Muscle of leg (tissue), 16 donors: ENCODE data around the gene CHIC1. TPM values are rescaled to one million over a fixed set of nuclear protein-coding genes. Genes with fewer than 3 reads are reported as not detected.
"Not testable (repeated sequence)": the region's sequence is repeated elsewhere in the genome, so short reads cannot be mapped to it uniquely, and the experiment has no call there.

Source experiments
- DNase-seq: peaks from one replicate; pipeline ENCODE4 v3.0.0; 2013
- H3K27ac ChIP-seq: one replicate; pipeline ENCODE4 v1.5.1; 2013; ENCODE audit warnings: mild to moderate bottlenecking, low read length, control low read depth
- H3K27me3 ChIP-seq: one replicate; pipeline ENCODE4 v1.6.1; 2013; ENCODE audit warnings: low read length; ENCODE audit not compliant: control insufficient read depth, insufficient read depth
- H3K36me3 ChIP-seq: one replicate; pipeline ENCODE4 v1.6.1; 2013; ENCODE audit warnings: low read length; ENCODE audit not compliant: control insufficient read depth, insufficient read depth
- H3K4me1 ChIP-seq: one replicate; pipeline ENCODE4 v1.6.1; 2013; ENCODE audit warnings: low read length; ENCODE audit not compliant: control insufficient read depth, insufficient read depth
- H3K4me3 ChIP-seq: one replicate; pipeline ENCODE4 v1.5.1; 2013; ENCODE audit warnings: low read length, control low read depth
- H3K9me3 ChIP-seq: replicated peaks from 2 replicates; pipeline ENCODE4 v1.6.1; 2013; ENCODE audit warnings: low read depth, low read length; ENCODE audit not compliant: control insufficient read depth
- WGBS: methylation state at CpG from one replicate; pipeline ENCODE4 v1.1.5; 2013; ENCODE audit warnings: missing lambda C conversion rate; ENCODE audit not compliant: insufficient coverage; 5-methylcytosine and 5-hydroxymethylcytosine counted together
- long read RNA-seq, 11 donors: transcript quantifications; one replicate each; lab custom pipeline, GENCODE V29; 2026
- polyA plus RNA-seq, 8 donors: library from polyadenylated mRNA; unstranded; fragments of 120-200 nt; gene quantifications; one replicate each; pipeline versions ENCODE4 v1.2.1 to v1.2.3, GENCODE V29; 2013; ENCODE audit warnings: inconsistent platforms in 1 of 8, low replicate concordance in 1 of 8; ENCODE audit not compliant: insufficient read length in 8 of 8, insufficient read depth in 1 of 8
- total RNA-seq: library from RNA; stranded (reverse); fragments of 120-200 nt; gene quantifications from one replicate; pipeline ENCODE4 v1.2.4, GENCODE V29; 2013

Gene CHIC1
- total RNA-seq (9.0 TPM), polyA plus RNA-seq (1 to 10 TPM; 5.7 to 8.6 (median 7.4) TPM)
- long read RNA-seq, donor 1: 0 reads
- long read RNA-seq, donor 2: 0 reads
- long read RNA-seq, donor 3, full-length matches to known transcripts: 1 of 1 reads
- long read RNA-seq, donor 3, partial matches to known transcripts: 0 of 1 reads
- long read RNA-seq, donor 3, other reads (novel, unspliced or antisense): 0 of 1 reads
- long read RNA-seq, donor 4: 0 reads
- long read RNA-seq, donor 5, full-length matches to known transcripts: 4 of 4 reads
- long read RNA-seq, donor 5, partial matches to known transcripts: 0 of 4 reads
- long read RNA-seq, donor 5, other reads (novel, unspliced or antisense): 0 of 4 reads
- long read RNA-seq, donor 6, full-length matches to known transcripts: 1 of 1 reads
- long read RNA-seq, donor 6, partial matches to known transcripts: 0 of 1 reads
- long read RNA-seq, donor 6, other reads (novel, unspliced or antisense): 0 of 1 reads
- long read RNA-seq, donor 7, full-length matches to known transcripts: 2 of 2 reads
- long read RNA-seq, donor 7, partial matches to known transcripts: 0 of 2 reads
- long read RNA-seq, donor 7, other reads (novel, unspliced or antisense): 0 of 2 reads
- long read RNA-seq, donor 8, full-length matches to known transcripts: 1 of 1 reads
- long read RNA-seq, donor 8, partial matches to known transcripts: 0 of 1 reads
- long read RNA-seq, donor 8, other reads (novel, unspliced or antisense): 0 of 1 reads
- long read RNA-seq, donor 9: 0 reads
- long read RNA-seq, donor 10, full-length matches to known transcripts: 2 of 2 reads
- long read RNA-seq, donor 10, partial matches to known transcripts: 0 of 2 reads
- long read RNA-seq, donor 10, other reads (novel, unspliced or antisense): 0 of 2 reads
- long read RNA-seq, donor 11: 0 reads

GRCh38 chrX:73562984-73563737, at the start of gene CHIC1:
Gene CHIC1 (plus strand): TSS chrX:73563197. CDS start chrX:73563285, 88 bp downstream.
- Histone ChIP-seq H3K4me3 (peak within 1 kb of the TSS; percentile 57), H3K27ac (peak within 1 kb of the TSS; percentile 73), H3K4me1 (peaks cover 2% of the 10 kb centered on the region), H3K9me3 (no peaks in the 10 kb centered on the region), H3K27me3 (no peaks in the 10 kb centered on the region), H3K36me3 (no peaks in the 10 kb centered on the region)
- DNase-seq: peak; percentile 86
- 25% methylated on average over 38 of the region's 51 CpGs for WGBS

- WGBS: 88% methylated on average over 1 of the region's 2 CpGs
These were observed 40.2 kb upstream of the CHIC1 start for GRCh38 chrX:73522823-73523222.

GRCh38 chrX:73524906-73525305, 38.1 kb upstream of the CHIC1 start:
- peaks cover 2% of the 10 kb centered on the region for H3K27me3 ChIP-seq
- WGBS: 82% methylated on average over 3 of the region's 8 CpGs
- no peak for DNase-seq

More at GRCh38 chrX:73522823-73523222, 40.2 kb upstream of the CHIC1 start:
- not testable (repeated sequence) for H3K9me3 ChIP-seq, H3K36me3 ChIP-seq, H3K27ac ChIP-seq, DNase-seq, H3K4me3 ChIP-seq, H3K4me1 ChIP-seq, H3K27me3 ChIP-seq

GRCh38 chrX:73525928-73526690, 36.9 kb upstream of the CHIC1 start:
- no peaks in the 10 kb centered on the region for H3K36me3 ChIP-seq
- H3K27me3 ChIP-seq: peaks cover 2% of the 10 kb centered on the region
- H3K4me1 ChIP-seq: no peaks in the 10 kb centered on the region
- DNase-seq: no peak
- no peak overlapping the region for H3K4me3 ChIP-seq
- no peaks in the 10 kb centered on the region for H3K9me3 ChIP-seq
- 56% methylated on average over 5 of the region's 13 CpGs for WGBS
- H3K27ac ChIP-seq: no peak overlapping the region

More at GRCh38 chrX:73524906-73525305, 38.1 kb upstream of the CHIC1 start:
- no peaks in the 10 kb centered on the region for H3K4me1 ChIP-seq
- no peaks in the 10 kb centered on the region for H3K36me3 ChIP-seq
- no peak overlapping the region for H3K27ac ChIP-seq
- no peaks in the 10 kb centered on the region for H3K9me3 ChIP-seq
- H3K4me3 ChIP-seq: no peak overlapping the region

- H3K27me3 ChIP-seq, H3K27ac ChIP-seq, H3K36me3 ChIP-seq, H3K4me3 ChIP-seq, H3K4me1 ChIP-seq, DNase-seq, H3K9me3 ChIP-seq: not testable (repeated sequence)
- 62% methylated on average over 3 of the region's 4 CpGs for WGBS
These were observed 31.3 kb upstream of the CHIC1 start for GRCh38 chrX:73531655-73532054.

GRCh38 chrX:73556159-73556558, 6.8 kb upstream of the CHIC1 start:
- no peaks in the 10 kb centered on the region for H3K4me1 ChIP-seq
- no peak for DNase-seq
- H3K4me3 ChIP-seq: no peak overlapping the region
- H3K9me3 ChIP-seq: no peaks in the 10 kb centered on the region
- H3K27me3 ChIP-seq: peaks cover 6% of the 10 kb centered on the region
- no peaks in the 10 kb centered on the region for H3K36me3 ChIP-seq
- H3K27ac ChIP-seq: no peak overlapping the region

- H3K4me3 ChIP-seq: no peak overlapping the region
- WGBS: no CpG with 5 or more reads among the region's 3 CpGs
These were observed 1.2 kb upstream of the CHIC1 start for GRCh38 chrX:73561801-73562200.

GRCh38 chrX:73562458-73562857, 539 bp upstream of the CHIC1 start:
- Histone ChIP-seq H3K36me3 (no peaks in the 10 kb centered on the region), H3K4me1 (peaks cover 2% of the 10 kb centered on the region), H3K9me3 (no peaks in the 10 kb centered on the region), H3K4me3 (peak overlapping the region; percentile 57), H3K27me3 (peaks cover 4% of the 10 kb centered on the region), H3K27ac (peak overlapping the region; percentile 52)
- no CpG with 5 or more reads among the region's 3 CpGs for WGBS
- DNase-seq: no peak

More at GRCh38 chrX:73561801-73562200, 1.2 kb upstream of the CHIC1 start:
- H3K27me3 ChIP-seq: peaks cover 4% of the 10 kb centered on the region
- no peaks in the 10 kb centered on the region for H3K9me3 ChIP-seq
- H3K36me3 ChIP-seq: no peaks in the 10 kb centered on the region
- no peak overlapping the region for H3K27ac ChIP-seq
- peaks cover 2% of the 10 kb centered on the region for H3K4me1 ChIP-seq
- DNase-seq: peak; percentile 38

- Histone ChIP-seq H3K4me1 (peaks cover 2% of the 10 kb centered on the region), H3K27ac (peak overlapping the region; percentile 73), H3K9me3 (no peaks in the 10 kb centered on the region), H3K36me3 (no peaks in the 10 kb centered on the region), H3K27me3 (no peaks in the 10 kb centered on the region), H3K4me3 (peak overlapping the region; percentile 57)
- DNase-seq: peak; percentile 31
- 6% methylated on average over 2 of the region's 3 CpGs for WGBS
These were observed 706 bp downstream of the CHIC1 start for GRCh38 chrX:73563738-73564068.
